Renal pelvis (tissue), 12 donors: ENCODE results near the gene CDKN1B. TPM values are rescaled to one million over a fixed set of nuclear protein-coding genes. Genes with fewer than 3 reads are reported as not detected.

Experiments used
- DNase-seq: peaks from one replicate; pipeline ENCODE4 v3.0.0-alpha.2; 2013
- long read RNA-seq, 16 experiments: transcript quantifications; one replicate each; lab custom pipeline, GENCODE V29; 2026
- polyA plus RNA-seq, 3 donors: library from polyadenylated mRNA; unstranded; fragments of 120-200 nt; gene quantifications; one replicate each; pipeline ENCODE4 v1.2.1, GENCODE V29; 2013; ENCODE audit not compliant: insufficient read length in 3 of 3

The CDKN1B gene
- polyA plus RNA-seq: 10 to 100 TPM; 64.0 to 75.5 (median 64.7) TPM
- long read RNA-seq, donor 1, transcript CDKN1B-201 (3 exons, 2,657 nt): major isoform, 24 of 24 reads
- long read RNA-seq, donor 1, partial matches to known transcripts: 0 of 24 reads
- long read RNA-seq, donor 1, other reads (novel, unspliced or antisense): 0 of 24 reads
- long read RNA-seq, donor 2, transcript CDKN1B-201 (3 exons, 2,657 nt): major isoform, 39 of 39 reads
- long read RNA-seq, donor 2, partial matches to known transcripts: 0 of 39 reads
- long read RNA-seq, donor 2, other reads (novel, unspliced or antisense): 0 of 39 reads
- long read RNA-seq, donor 3, transcript CDKN1B-201 (3 exons, 2,657 nt): major isoform, 21 of 38 reads
- long read RNA-seq, donor 3, partial matches to known transcripts: 17 of 38 reads
- long read RNA-seq, donor 3, other reads (novel, unspliced or antisense): 0 of 38 reads
- long read RNA-seq, donor 4, transcript CDKN1B-201 (3 exons, 2,657 nt): major isoform, 24 of 24 reads
- long read RNA-seq, donor 4, partial matches to known transcripts: 0 of 24 reads
- long read RNA-seq, donor 4, other reads (novel, unspliced or antisense): 0 of 24 reads
- long read RNA-seq, donor 5, transcript CDKN1B-201 (3 exons, 2,657 nt): major isoform, 20 of 20 reads
- long read RNA-seq, donor 5, partial matches to known transcripts: 0 of 20 reads
- long read RNA-seq, donor 5, other reads (novel, unspliced or antisense): 0 of 20 reads
- long read RNA-seq, donor 6, transcript CDKN1B-201 (3 exons, 2,657 nt): major isoform, 6 of 6 reads
- long read RNA-seq, donor 6, partial matches to known transcripts: 0 of 6 reads
- long read RNA-seq, donor 6, other reads (novel, unspliced or antisense): 0 of 6 reads
- long read RNA-seq, donor 7, transcript CDKN1B-201 (3 exons, 2,657 nt): major isoform, 39 of 39 reads
- long read RNA-seq, donor 7, partial matches to known transcripts: 0 of 39 reads
- long read RNA-seq, donor 7, other reads (novel, unspliced or antisense): 0 of 39 reads
- long read RNA-seq, donor 8, transcript CDKN1B-201 (3 exons, 2,657 nt): major isoform, 13 of 13 reads
- long read RNA-seq, donor 8, partial matches to known transcripts: 0 of 13 reads
- long read RNA-seq, donor 8, other reads (novel, unspliced or antisense): 0 of 13 reads
- long read RNA-seq, donor 9, transcript CDKN1B-201 (3 exons, 2,657 nt): major isoform, 32 of 38 reads
- long read RNA-seq, donor 9, partial matches to known transcripts: 6 of 38 reads
- long read RNA-seq, donor 9, other reads (novel, unspliced or antisense): 0 of 38 reads
- long read RNA-seq, donor 10, transcript CDKN1B-201 (3 exons, 2,657 nt): major isoform, 18 of 42 reads
- long read RNA-seq, donor 10, partial matches to known transcripts: 24 of 42 reads
- long read RNA-seq, donor 10, other reads (novel, unspliced or antisense): 0 of 42 reads
- long read RNA-seq, donor 11, transcript CDKN1B-201 (3 exons, 2,657 nt): major isoform, 19 of 26 reads
- long read RNA-seq, donor 11, partial matches to known transcripts: 7 of 26 reads
- long read RNA-seq, donor 11, other reads (novel, unspliced or antisense): 0 of 26 reads
- long read RNA-seq, donor 12, transcript CDKN1B-201 (3 exons, 2,657 nt): major isoform, 47 of 63 reads
- long read RNA-seq, donor 12, partial matches to known transcripts: 16 of 63 reads
- long read RNA-seq, donor 12, other reads (novel, unspliced or antisense): 0 of 63 reads
- long read RNA-seq, donor 13, transcript CDKN1B-201 (3 exons, 2,657 nt): major isoform, 19 of 19 reads
- long read RNA-seq, donor 13, partial matches to known transcripts: 0 of 19 reads
- long read RNA-seq, donor 13, other reads (novel, unspliced or antisense): 0 of 19 reads
- long read RNA-seq, donor 14: 0 reads
- long read RNA-seq, donor 15, transcript CDKN1B-201 (3 exons, 2,657 nt): major isoform, 40 of 40 reads
- long read RNA-seq, donor 15, partial matches to known transcripts: 0 of 40 reads
- long read RNA-seq, donor 15, other reads (novel, unspliced or antisense): 0 of 40 reads
- long read RNA-seq, donor 16, transcript CDKN1B-201 (3 exons, 2,657 nt): major isoform, 43 of 43 reads
- long read RNA-seq, donor 16, partial matches to known transcripts: 0 of 43 reads
- long read RNA-seq, donor 16, other reads (novel, unspliced or antisense): 0 of 43 reads

- DNase-seq: peak; percentile 90
These were observed at the start of gene CDKN1B for GRCh38 chr12:12716793-12717585. Gene CDKN1B (plus strand): TSS chr12:12717368. CDS start chr12:12717840, 472 bp downstream.

DNA sequence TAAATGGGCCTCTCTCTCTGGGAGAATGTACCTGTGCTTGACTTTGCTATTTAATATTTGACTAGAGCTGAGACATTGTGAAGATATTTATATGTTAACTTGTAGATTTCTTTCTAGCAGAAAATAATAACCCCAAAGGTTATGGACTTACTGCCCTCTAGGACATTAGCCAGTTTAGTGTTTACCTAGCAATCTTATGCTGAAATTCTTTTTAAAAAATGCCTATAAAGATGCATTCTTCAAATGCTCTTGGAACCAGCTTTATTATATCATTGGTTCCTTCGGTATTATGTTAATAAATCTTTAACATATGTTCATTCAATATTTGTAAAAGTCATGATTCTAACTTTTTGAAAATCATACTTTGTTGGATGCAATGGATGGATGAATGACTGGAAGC lies 49.2 kb upstream of the CDKN1B start:
- no peak for DNase-seq

DNA sequence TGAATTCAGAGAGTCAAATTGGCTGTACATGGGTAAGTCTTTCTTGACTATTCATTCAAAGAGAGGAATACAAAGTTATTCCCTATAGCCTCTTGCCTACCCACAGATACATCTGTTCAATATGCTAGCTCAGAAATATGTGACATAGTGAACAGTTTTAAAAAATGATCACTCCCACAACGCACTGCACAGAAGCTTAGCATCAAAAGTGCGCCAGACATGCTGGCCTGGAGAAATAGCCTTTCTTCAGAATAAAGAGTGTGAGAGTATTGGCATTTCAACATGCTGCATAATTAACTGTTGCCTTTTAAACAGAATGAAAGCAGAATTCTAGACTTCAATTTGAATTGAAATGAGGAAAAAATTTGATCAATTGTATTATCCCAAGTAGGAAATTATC lies 48.1 kb upstream of the CDKN1B start:
- no peak for DNase-seq

GRCh38 chr12:12671850-12672660 lies 45.1 kb upstream of the CDKN1B start:
- DNase-seq: no peak

- DNase-seq: no peak
These were observed 43.9 kb upstream of the CDKN1B start for GRCh38 chr12:12673296-12673695.

DNA sequence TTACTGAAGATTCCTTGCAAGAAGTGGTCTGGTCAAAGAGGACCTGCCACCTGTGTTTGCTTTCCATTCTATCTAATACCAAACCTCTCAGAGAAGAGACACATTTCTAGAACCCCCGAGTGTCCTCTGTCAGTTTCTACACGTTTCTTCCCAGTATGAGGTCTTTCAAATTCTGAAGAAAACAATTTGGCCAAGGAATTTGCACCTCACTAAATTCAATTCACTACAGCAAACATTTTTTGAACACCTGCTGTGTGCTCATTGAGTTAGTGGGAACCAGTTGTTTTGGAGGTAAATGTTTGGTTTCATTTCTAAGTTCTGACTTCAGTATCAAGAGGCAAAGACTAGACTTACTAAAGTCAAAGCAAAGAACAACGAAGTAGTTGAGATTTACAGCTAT lies 40.6 kb upstream of the CDKN1B start:
- DNase-seq: no peak

DNA sequence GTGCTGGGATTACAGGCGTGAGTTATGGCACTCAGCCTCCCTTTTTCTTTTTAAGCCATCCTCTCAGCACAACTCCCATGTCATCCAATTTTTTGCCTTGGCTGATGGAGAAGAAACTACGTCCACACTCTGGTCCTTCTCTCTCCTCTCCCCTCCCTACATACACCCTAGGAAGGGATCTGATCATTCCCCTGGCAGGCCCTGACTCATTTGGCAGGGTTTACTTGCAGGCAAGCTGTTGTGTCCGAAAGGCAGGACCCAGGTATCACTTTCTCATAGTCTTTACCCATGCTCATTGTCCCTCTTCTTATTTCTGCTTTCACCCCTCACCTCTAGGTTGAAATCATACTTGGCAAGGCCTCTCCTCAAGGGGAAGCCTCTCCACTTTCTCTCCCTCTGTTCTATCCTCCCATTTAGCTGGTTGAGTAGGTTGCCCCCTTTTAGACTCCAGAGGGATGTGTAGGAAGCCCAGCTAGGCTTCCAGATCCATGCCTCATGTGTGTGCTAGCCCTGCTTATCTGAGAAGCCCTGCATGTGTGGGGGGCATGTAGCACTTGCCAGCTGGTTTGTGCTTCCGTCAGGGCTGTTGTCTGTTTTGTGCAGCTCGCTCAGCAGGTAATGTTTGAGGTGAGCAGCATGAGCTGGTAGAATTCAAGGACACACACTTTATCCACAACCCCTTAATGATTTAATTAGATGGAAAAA lies 36.0 kb upstream of the CDKN1B start:
- no peak for DNase-seq

GRCh38 chr12:12682284-12682683 lies 34.9 kb upstream of the CDKN1B start:
- DNase-seq: no peak

DNA sequence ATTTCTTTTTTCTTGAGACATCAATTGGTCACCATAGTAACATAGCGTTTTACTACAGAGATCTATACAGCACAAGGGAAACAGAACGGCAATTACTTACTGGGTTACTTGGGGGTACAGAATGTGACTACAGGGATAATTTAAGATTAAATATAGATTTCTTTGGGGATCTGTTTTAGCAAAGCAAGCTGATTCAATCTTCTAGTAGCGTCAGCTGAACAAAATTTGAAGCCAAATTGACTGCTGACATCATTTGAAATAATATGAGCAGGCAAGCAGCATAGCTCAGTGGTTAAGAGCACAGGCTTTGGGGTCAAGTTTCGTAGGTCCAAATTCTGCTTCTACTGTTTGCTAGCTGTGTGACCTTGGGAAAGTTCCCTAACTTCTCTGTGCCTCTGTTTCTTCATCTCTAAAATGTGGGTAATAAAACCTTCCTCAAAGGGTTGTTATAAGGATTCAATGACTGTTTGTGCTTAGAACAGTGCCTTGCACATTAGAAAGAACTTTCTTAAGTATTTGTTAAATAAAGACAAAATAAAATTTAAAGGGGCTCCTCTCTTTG lies 34.0 kb upstream of the CDKN1B start:
- no peak for DNase-seq

DNA sequence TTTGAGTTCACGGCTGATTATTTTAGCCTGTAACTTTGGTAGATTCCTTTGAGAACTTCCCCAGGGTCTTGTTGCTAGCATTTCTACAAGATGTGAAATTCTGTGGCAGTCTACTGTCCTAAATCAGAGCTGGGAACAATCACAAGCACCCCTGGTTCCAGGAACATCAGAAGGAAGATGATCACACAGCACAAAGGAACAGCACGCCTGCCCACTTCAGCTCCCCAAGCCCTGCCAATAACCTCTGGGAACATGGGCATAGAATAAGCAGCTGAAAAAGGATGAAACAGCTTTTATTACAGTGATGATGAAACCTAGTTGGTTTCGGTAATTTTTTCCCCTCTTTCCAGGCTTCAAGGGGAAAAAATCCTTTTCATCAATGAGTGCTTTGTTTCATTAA lies 33.4 kb upstream of the CDKN1B start:
- no peak for DNase-seq

- peak; percentile 72 for DNase-seq
These were observed 32.6 kb upstream of the CDKN1B start for GRCh38 chr12:12684375-12685106.

DNA sequence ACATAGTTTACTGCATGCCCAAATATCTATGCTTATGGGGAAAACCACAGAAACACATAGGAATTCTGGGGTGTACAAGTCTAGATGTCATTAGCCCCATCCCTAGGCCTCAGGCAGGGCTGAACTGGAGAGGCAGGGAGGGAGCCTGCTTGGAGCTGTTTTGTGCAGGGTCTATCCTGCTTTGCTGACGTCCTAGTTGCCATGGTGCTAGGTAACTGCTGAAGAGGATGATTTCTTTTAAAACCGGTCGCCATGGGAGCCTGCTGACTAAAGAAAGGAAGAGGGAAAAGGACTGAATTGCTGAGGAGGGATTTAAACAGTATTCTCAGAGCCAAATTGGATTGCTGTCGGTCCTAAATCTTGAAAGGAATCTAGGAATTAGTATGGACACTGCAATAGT lies 31.9 kb upstream of the CDKN1B start:
- no peak for DNase-seq

DNA sequence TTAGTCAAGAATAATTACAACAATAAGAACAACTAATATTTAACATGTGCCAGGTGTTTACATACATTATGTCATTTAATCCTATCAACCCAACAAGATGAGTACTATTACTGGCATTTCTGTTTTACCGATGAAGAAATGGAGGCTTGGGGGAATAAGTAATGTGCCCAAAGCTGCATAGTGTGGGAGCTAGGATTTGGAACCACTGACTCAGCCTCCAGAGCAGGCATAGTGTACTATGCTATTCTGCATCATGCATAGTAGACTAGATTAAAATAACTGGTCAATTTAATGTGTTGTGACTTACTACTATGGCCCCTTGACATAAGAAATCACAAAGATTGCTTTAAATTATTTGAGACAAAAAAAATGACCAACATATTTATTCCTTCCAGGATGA lies 30.7 kb upstream of the CDKN1B start:
- no peak for DNase-seq

- DNase-seq: no peak
These were observed 30.2 kb upstream of the CDKN1B start for GRCh38 chr12:12686925-12687324.

- peak; percentile 33 for DNase-seq
These were observed 27.4 kb upstream of the CDKN1B start for GRCh38 chr12:12689647-12690300.

- DNase-seq: no peak
These were observed 25.6 kb upstream of the CDKN1B start for GRCh38 chr12:12691549-12691948.
